Raji (cell line): ENCODE data around the gene HENMT1.

Source experiments
- POLR2A ChIP-seq: IDR thresholded peaks from 2 replicates; pipeline ENCODE4 v1.6.1; 2011; ENCODE audit warnings: low read depth, low read length, control low read depth; ENCODE audit not compliant: insufficient read depth

The HENMT1 gene

GRCh38 chr1:108646265-108646647 lies 14.6 kb downstream of the HENMT1 start:
- no peak for TF ChIP-seq POLR2A

GRCh38 chr1:108645564-108646184 lies 15.2 kb downstream of the HENMT1 start:
- TF ChIP-seq POLR2A = no peak

GRCh38 chr1:108644984-108645383 lies 15.9 kb downstream of the HENMT1 start:
- no peak for TF ChIP-seq POLR2A

GRCh38 chr1:108643492-108644335 lies 17.2 kb downstream of the HENMT1 start:
- TF ChIP-seq POLR2A = no peak

- TF ChIP-seq POLR2A = no peak
These were observed 20.9 kb downstream of the HENMT1 start for GRCh38 chr1:108639899-108640560.

- no peak for TF ChIP-seq POLR2A
These were observed 24.0 kb downstream of the HENMT1 start for GRCh38 chr1:108636876-108637275.

- no peak for TF ChIP-seq POLR2A
These were observed 26.4 kb downstream of the HENMT1 start for GRCh38 chr1:108634521-108634920.

GRCh38 chr1:108628665-108629064 lies 32.2 kb downstream of the HENMT1 start:
- TF ChIP-seq POLR2A = no peak

GRCh38 chr1:108627951-108628350 lies 32.9 kb downstream of the HENMT1 start:
- no peak for TF ChIP-seq POLR2A

GRCh38 chr1:108627256-108627655 lies 33.6 kb downstream of the HENMT1 start:
- TF ChIP-seq POLR2A = no peak

- no peak for TF ChIP-seq POLR2A
These were observed 36.8 kb downstream of the HENMT1 start for GRCh38 chr1:108624069-108624468.

- TF ChIP-seq POLR2A = no peak
These were observed 43.2 kb downstream of the HENMT1 start for GRCh38 chr1:108617724-108618056.

- no peak for TF ChIP-seq POLR2A
These were observed 43.7 kb downstream of the HENMT1 start for GRCh38 chr1:108617008-108617723.

GRCh38 chr1:108615544-108615943 lies 45.3 kb downstream of the HENMT1 start:
- no peak for TF ChIP-seq POLR2A

- TF ChIP-seq POLR2A = no peak
These were observed 48.4 kb downstream of the HENMT1 start for GRCh38 chr1:108612496-108612895.
